Nephron progenitor cell (in vitro differentiated cells): Measurements from ENCODE around the gene ITGB3.

Experiments
- DNase-seq: peaks from one replicate; pipeline ENCODE4 v3.0.0; 2021
- H3K27ac Mint-ChIP-seq: 2 replicates; pipeline ENCODE4 v1.8.0; 2021; ENCODE audit warnings: mild to moderate bottlenecking, moderate library complexity, mixed read lengths
- H3K27me3 Mint-ChIP-seq: 2 replicates; pipeline ENCODE4 v1.8.0; 2021; ENCODE audit warnings: mild to moderate bottlenecking, low read depth, mixed read lengths; ENCODE audit not compliant: poor library complexity
- H3K36me3 Mint-ChIP-seq: 2 replicates; pipeline ENCODE4 v1.8.0; 2021; ENCODE audit warnings: low read depth, mixed read lengths
- H3K4me1 Mint-ChIP-seq: 2 replicates; pipeline ENCODE4 v1.8.0; 2021; ENCODE audit warnings: mixed read lengths
- H3K4me3 Mint-ChIP-seq: 2 replicates; pipeline ENCODE4 v1.8.0; 2021; ENCODE audit warnings: mild to moderate bottlenecking, moderate library complexity, mixed read lengths
- H3K9me3 Mint-ChIP-seq: 2 replicates; pipeline ENCODE4 v1.8.0; 2021; ENCODE audit warnings: mild to moderate bottlenecking, moderate library complexity, mixed read lengths
- CTCF ChIP-seq: fragments of 200-600 bp; sonication (generic); IDR thresholded peaks from 2 replicates; pipeline ENCODE4 v1.5.0; 2021; ENCODE audit warnings: antibody characterized with exemption

ITGB3 gene

GRCh38 chr17:47208744-47209488 lies 44.7 kb upstream of the ITGB3 start, which contains the start of gene MYL4:
MYL4 (plus strand) TSS chr17:47209348; CDS start chr17:47209423, 75 bp downstream.
- DNase-seq, result no peak
- Mint-ChIP-seq H3K4me3 (no peak within 1 kb of the TSS), H3K4me1 (peaks cover 69% of the 10 kb centered on the region), H3K36me3 (no peaks in the 10 kb centered on the region), H3K27ac (no peak within 1 kb of the TSS), H3K9me3 (no peaks in the 10 kb centered on the region), H3K27me3 (peaks cover 6% of the 10 kb centered on the region)
- TF ChIP-seq CTCF, result no peak

- no peak overlapping the region for H3K4me3 Mint-ChIP-seq
- no peak overlapping the region for H3K27ac Mint-ChIP-seq
- TF ChIP-seq CTCF, result no peak
- peaks cover 63% of the 10 kb centered on the region for H3K4me1 Mint-ChIP-seq
- DNase-seq, result no peak
- H3K36me3 Mint-ChIP-seq, result no peaks in the 10 kb centered on the region
- H3K27me3 Mint-ChIP-seq, result peaks cover 6% of the 10 kb centered on the region
- no peaks in the 10 kb centered on the region for H3K9me3 Mint-ChIP-seq
Observed at GRCh38 chr17:47209499-47209898, 44.1 kb upstream of the ITGB3 start.

- H3K4me1 Mint-ChIP-seq, result peaks cover 57% of the 10 kb centered on the region
- no peaks in the 10 kb centered on the region for H3K36me3 Mint-ChIP-seq
- no peaks in the 10 kb centered on the region for H3K9me3 Mint-ChIP-seq
- peaks cover 6% of the 10 kb centered on the region for H3K27me3 Mint-ChIP-seq
- TF ChIP-seq CTCF, result no peak
- DNase-seq, result no peak
- H3K4me3 Mint-ChIP-seq, result no peak overlapping the region
- H3K27ac Mint-ChIP-seq, result no peak overlapping the region
Observed at GRCh38 chr17:47210105-47210504, 43.5 kb upstream of the ITGB3 start.

GRCh38 chr17:47210779-47211178 lies 42.8 kb upstream of the ITGB3 start:
- Mint-ChIP-seq H3K4me3 (no peak overlapping the region), H3K27me3 (peaks cover 6% of the 10 kb centered on the region), H3K9me3 (no peaks in the 10 kb centered on the region), H3K27ac (no peak overlapping the region), H3K36me3 (no peaks in the 10 kb centered on the region), H3K4me1 (peaks cover 50% of the 10 kb centered on the region)
- TF ChIP-seq CTCF, result no peak
- DNase-seq, result no peak

GRCh38 chr17:47212458-47212857 lies 41.2 kb upstream of the ITGB3 start:
- Mint-ChIP-seq H3K4me3 (no peak overlapping the region), H3K36me3 (no peaks in the 10 kb centered on the region), H3K4me1 (peaks cover 35% of the 10 kb centered on the region), H3K9me3 (no peaks in the 10 kb centered on the region), H3K27me3 (peaks cover 6% of the 10 kb centered on the region), H3K27ac (no peak overlapping the region)
- no peak for TF ChIP-seq CTCF
- no peak for DNase-seq

- DNase-seq, result no peak
- Mint-ChIP-seq H3K36me3 (no peaks in the 10 kb centered on the region), H3K4me1 (peaks cover 26% of the 10 kb centered on the region), H3K4me3 (no peak overlapping the region), H3K27me3 (peaks cover 9% of the 10 kb centered on the region), H3K9me3 (no peaks in the 10 kb centered on the region), H3K27ac (no peak overlapping the region)
- TF ChIP-seq CTCF, result no peak
Observed at GRCh38 chr17:47213540-47213939, 40.1 kb upstream of the ITGB3 start.
